Measurements from ENCODE around the gene IQSEC1. TPM values are rescaled to one million over a fixed set of nuclear protein-coding genes. Genes with fewer than 3 reads are reported as not detected.

The IQSEC1 gene
- total RNA-seq, 2 donors from 2014 or later, result 58.2 to 94.2 TPM

GRCh38 chr3:13023971-13024764 is 49.1 kb downstream of the IQSEC1 start:
- TF ChIP-seq POLR2A (IDR thresholded peaks at IDR 0.05), result no peak
- no peak for TF ChIP-seq CTCF (IDR thresholded peaks at IDR 0.05)
- intact Hi-C loops (cut with DNase I), result no loop called here
- no peaks in the 10 kb centered on the region for H3K36me3 ChIP-seq
- H3K27me3 ChIP-seq (replicated peaks; ENCODE audit: insufficient read depth), result no peaks in the 10 kb centered on the region
- no peaks in the 10 kb centered on the region for H3K9me3 ChIP-seq
- no peaks in the 10 kb centered on the region for H3K4me1 ChIP-seq (replicated peaks)
- DNase-seq (ENCODE audit: low spot score), result no peak
- no peak overlapping the region for H3K27ac ChIP-seq
- H3K4me3 ChIP-seq, result no peak overlapping the region
- 98% methylated on average over 6 of the region's 6 CpGs for WGBS

- Histone ChIP-seq H3K27ac (no peak overlapping the region), H3K4me1 (replicated peaks) (no peaks in the 10 kb centered on the region), H3K27me3 (replicated peaks; ENCODE audit: insufficient read depth) (no peaks in the 10 kb centered on the region), H3K9me3 (no peaks in the 10 kb centered on the region), H3K36me3 (no peaks in the 10 kb centered on the region), H3K4me3 (no peak overlapping the region)
- TF ChIP-seq POLR2AphosphoS5 (IDR thresholded peaks at IDR 0.05) (no peak), POLR2A (IDR thresholded peaks at IDR 0.05) (no peak), CTCF (IDR thresholded peaks at IDR 0.05) (no peak)
- 98% methylated on average over 5 of the region's 5 CpGs for WGBS
- no peak for DNase-seq (ENCODE audit: low spot score)
- intact Hi-C loops (cut with DNase I), result no loop called here
These were observed 49.8 kb downstream of the IQSEC1 start for GRCh38 chr3:13023235-13023970.

DNA sequence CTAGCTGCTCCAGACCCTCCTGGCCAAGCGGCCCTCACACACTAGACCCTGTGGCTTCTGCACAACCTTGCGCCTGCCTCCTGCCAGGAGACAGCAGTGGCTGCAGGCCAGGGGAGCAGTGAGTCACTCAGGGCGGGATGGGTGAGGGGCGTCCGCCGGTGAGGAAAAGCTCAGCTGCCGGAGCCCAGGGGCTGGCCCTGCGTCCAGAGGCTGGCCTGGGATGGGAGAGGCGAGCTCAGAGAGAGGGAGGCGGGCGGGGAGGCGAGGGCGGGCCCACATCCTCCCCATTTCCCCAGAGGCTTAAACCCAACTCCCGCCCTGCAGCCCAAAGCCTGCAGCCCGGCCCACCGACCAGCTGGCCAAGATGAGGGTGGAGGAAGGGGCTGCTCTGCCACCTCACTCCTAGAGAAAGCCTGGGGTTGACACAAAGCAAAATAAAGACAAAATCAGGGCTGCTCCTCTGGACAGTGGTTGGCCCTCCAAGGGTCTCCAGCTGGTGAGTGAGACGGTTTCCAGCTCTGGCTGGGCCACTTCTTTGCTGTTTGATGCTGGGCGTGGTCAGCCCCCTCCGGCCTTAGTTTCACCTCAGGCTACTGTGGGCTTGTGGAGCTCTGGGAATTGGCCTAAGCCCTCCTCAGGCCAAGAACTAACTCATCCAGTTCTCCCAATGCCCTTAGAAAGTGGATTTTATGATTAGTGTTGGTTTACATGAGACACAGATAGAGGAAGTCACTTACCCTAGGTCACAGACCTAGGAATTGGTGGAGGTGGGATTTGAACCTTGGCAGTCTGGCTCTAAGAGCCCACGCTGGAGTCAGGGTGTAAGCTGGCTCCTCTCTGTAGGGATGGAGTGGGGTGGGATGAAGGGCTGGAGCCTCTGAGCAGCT is 50.6 kb downstream of the IQSEC1 start:
- intact Hi-C loops (cut with DNase I), result no loop called here
- TF ChIP-seq POLR2AphosphoS5 (IDR thresholded peaks at IDR 0.05), result no peak
- TF ChIP-seq POLR2A (IDR thresholded peaks at IDR 0.05), result no peak
- no peak for TF ChIP-seq CTCF (IDR thresholded peaks at IDR 0.05)
- Histone ChIP-seq H3K9me3 (no peaks in the 10 kb centered on the region), H3K27me3 (replicated peaks; ENCODE audit: insufficient read depth) (no peaks in the 10 kb centered on the region), H3K4me3 (no peak overlapping the region), H3K36me3 (no peaks in the 10 kb centered on the region), H3K27ac (no peak overlapping the region), H3K4me1 (replicated peaks) (no peaks in the 10 kb centered on the region)
- no peak for DNase-seq (ENCODE audit: low spot score)
- 53% methylated on average over 20 of the region's 20 CpGs for WGBS

DNA sequence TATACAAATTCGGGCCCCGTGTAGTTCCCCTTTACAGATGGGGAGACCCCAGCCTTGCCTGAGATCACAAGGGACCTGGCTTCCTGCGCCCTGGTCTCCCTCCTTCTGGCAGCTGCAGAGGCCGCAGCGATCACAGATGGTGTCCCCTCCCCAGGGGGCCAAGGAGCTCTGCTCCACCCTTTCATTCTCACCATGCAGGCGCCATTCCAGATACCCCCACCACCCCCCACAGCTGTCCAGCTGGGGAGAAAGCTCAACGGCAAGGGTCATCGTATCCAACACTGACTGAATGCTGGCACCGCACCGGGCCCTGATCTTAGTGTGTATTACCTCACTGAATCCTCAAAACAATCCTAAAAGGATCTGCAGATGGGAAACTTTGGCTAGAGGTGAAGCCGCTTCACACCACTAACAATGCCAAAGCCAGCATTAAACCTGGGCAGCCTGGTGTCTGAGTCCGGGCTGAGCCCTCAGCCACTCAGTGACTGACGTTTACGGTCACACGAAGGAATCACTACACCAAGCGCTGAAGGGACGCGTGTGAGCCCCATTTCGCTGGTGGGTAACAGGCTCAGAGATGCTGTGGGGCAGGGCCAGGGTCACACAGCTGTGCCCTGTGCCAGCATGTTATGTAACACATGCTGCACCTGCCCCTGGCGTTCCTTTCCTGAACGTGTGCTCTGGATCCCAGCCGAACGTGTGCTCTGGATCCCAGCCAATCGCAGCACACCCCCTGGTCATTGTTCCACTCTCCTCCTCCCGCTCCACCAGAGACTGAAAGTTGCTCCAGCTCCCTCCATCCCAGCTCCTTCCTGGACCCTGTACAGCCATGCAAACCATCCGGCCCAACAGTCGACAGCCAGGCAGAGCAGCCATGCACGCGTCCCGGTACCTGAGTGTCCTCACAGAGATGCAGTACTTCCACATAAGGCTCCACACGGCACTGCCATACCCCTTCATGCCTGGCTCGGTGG is 51.8 kb downstream of the IQSEC1 start:
- Histone ChIP-seq H3K27ac (no peak overlapping the region), H3K36me3 (no peaks in the 10 kb centered on the region), H3K4me1 (replicated peaks) (no peaks in the 10 kb centered on the region), H3K4me3 (no peak overlapping the region), H3K9me3 (no peaks in the 10 kb centered on the region), H3K27me3 (replicated peaks; ENCODE audit: insufficient read depth) (no peaks in the 10 kb centered on the region)
- no peak for DNase-seq (ENCODE audit: low spot score)
- intact Hi-C loops (cut with DNase I), result no loop called here
- TF ChIP-seq POLR2AphosphoS5 (IDR thresholded peaks at IDR 0.05), result no peak
- no peak for TF ChIP-seq CTCF (IDR thresholded peaks at IDR 0.05)
- no peak for TF ChIP-seq POLR2A (IDR thresholded peaks at IDR 0.05)
- 47% methylated on average over 32 of the region's 32 CpGs for WGBS

Data from prostate gland (tissue), 2 donors.